ENCODE measurements around the gene ORAI3. TPM values are rescaled to one million over a fixed set of nuclear protein-coding genes. Genes with fewer than 3 reads are reported as not detected.

ORAI3 gene
- polyA plus RNA-seq (2012; ENCODE audit: insufficient read depth, insufficient read length, low read depth), result 3.1 TPM

DNA sequence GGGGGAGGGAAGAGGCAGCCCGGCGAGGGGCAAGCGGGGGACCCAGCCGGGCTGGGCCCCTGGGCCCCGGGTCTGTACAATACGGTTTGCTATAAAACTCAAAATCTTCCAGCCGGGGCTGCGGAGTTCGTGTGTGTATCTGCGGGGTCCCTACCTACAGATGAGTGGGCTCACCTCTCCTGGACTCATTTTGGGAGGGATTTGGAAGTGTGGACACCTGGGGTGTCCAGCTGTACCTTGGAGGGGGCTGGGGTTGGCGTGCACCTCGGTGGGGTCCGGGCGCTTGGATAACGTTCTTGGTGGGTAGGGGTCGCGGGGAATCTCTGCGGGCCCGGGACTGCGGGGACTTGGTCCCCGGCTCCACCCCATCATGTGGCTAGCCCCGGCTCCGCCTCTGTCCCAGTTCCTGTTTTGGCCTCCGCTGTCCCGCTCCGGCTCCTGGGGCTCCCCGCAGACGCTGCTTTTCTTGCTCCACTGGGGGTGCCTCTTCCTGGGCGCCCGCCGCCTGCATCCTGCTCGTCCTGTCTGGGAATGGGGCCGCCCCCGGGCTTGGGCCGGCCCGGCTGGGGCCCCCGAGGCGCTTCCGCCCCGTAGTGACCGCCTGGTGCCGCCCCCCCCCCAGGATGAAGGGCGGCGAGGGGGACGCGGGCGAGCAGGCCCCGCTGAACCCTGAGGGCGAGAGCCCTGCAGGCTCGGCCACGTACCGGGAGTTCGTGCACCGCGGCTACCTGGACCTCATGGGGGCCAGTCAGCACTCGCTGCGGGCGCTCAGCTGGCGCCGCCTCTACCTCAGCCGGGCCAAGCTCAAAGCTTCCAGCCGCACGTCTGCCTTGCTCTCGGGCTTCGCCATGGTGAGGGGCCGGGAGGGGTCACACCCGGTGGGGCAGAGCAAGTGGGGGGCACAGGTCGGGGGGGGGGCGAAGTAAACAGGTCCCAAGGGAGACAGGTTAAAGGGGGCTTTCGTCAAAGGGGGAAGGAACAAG, at the start of gene ORAI3:
Gene ORAI3 (plus strand): TSS at position 402 of the 983 bp plus-strand sequence. CDS start 222 bp downstream, at position 624.
- H3K27me3 ChIP-seq, result no peaks in the 10 kb centered on the region
- H3K4me1 ChIP-seq, result peaks cover 17% of the 10 kb centered on the region
- peak within 1 kb of the TSS; percentile 70 for H3K4me3 ChIP-seq (ENCODE audit: low read depth, low read length)
- TF ChIP-seq, protein P1, sequence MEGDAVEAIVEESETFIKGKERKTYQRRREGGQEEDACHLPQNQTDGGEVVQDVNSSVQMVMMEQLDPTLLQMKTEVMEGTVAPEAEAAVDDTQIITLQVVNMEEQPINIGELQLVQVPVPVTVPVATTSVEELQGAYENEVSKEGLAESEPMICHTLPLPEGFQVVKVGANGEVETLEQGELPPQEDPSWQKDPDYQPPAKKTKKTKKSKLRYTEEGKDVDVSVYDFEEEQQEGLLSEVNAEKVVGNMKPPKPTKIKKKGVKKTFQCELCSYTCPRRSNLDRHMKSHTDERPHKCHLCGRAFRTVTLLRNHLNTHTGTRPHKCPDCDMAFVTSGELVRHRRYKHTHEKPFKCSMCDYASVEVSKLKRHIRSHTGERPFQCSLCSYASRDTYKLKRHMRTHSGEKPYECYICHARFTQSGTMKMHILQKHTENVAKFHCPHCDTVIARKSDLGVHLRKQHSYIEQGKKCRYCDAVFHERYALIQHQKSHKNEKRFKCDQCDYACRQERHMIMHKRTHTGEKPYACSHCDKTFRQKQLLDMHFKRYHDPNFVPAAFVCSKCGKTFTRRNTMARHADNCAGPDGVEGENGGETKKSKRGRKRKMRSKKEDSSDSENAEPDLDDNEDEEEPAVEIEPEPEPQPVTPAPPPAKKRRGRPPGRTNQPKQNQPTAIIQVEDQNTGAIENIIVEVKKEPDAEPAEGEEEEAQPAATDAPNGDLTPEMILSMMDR (IDR thresholded peaks at IDR 0.05; ENCODE audit: low read depth, low read length), result no peak
- peak; percentile 49 for DNase-seq
- H3K9me3 ChIP-seq, result no peaks in the 10 kb centered on the region
- H3K36me3 ChIP-seq, result peaks cover 4% of the 10 kb centered on the region; the same call in 1 of the 2 replicates

DNA sequence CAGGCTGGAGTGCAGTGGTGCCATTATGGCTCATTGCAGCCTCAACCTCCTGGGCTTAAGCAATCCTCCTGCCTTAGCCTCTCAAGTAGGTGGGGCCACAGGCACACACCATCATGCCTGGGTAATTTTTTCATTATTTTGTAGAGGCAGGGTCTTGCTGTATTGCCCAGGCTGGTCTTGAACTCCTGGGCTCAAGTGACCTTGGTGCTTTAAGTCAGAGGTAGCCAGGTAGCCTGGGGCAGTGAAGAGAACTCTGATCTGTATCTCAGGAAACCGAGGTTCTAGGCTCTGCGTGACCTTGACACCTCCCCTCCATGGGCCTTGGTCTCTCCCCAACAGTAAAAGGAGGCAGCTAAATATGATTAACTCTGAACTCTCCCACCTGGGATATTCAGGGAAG, 49.1 kb upstream of the ORAI3 start:
- Histone ChIP-seq H3K4me1 (peaks cover 2% of the 10 kb centered on the region; the same call in 1 of the 2 replicates), H3K27me3 (no peaks in the 10 kb centered on the region), H3K36me3 (no peaks in the 10 kb centered on the region), H3K4me3 (ENCODE audit: low read depth, low read length) (no peak overlapping the region), H3K9me3 (no peaks in the 10 kb centered on the region)
- DNase-seq, result no peak
- TF ChIP-seq, protein P1 (IDR thresholded peaks at IDR 0.05; ENCODE audit: low read depth, low read length), result no peak

GRCh38 chr16:30900588-30900987, 48.3 kb upstream of the ORAI3 start:
- Histone ChIP-seq H3K4me1 (no peaks in the 10 kb centered on the region), H3K4me3 (ENCODE audit: low read depth, low read length) (no peak overlapping the region)
- TF ChIP-seq, protein P1 (IDR thresholded peaks at IDR 0.05; ENCODE audit: low read depth, low read length), result no peak

DNA sequence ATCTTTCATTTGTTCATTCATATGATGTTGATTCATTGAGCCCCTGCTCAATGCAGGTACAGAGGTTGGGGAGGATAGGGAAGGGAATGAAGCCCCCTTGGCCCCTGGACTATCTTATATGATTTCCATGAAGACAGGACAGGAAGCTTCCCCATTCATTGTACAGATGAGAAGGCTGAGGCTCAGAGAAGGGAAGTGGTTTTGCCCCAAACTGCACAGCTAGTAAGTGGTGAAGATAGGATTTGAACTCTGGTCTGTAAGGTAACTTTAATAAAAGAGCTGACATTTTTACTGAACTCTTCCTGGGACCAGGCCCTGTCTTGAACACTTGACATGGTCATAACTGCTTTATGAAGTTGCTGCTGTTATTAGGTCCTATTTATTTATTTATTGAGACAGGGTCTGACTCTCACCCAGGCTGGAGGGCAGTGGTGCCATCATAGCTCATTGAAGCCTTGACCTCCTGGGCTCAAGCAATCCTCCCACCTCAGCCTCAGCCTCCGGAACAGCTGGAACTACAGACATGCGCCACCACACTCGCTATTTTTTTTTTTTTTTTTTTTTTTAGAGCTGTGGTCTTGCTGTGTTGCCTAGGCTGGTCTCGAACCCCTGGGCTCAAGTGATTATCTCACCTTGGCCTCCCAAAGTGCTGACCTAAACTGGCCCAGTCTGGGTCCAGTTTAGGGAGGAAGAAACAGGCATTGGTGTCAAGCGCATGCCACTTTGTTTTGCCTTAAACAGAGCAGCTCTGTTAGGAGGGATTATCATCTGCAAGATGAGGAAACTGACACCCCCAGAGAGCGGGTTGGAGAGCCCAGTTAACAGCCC, 47.5 kb upstream of the ORAI3 start:
- TF ChIP-seq, protein P1 (IDR thresholded peaks at IDR 0.05; ENCODE audit: low read depth, low read length), result no peak
- Histone ChIP-seq H3K9me3 (no peaks in the 10 kb centered on the region), H3K4me1 (no peaks in the 10 kb centered on the region), H3K36me3 (no peaks in the 10 kb centered on the region), H3K27me3 (no peaks in the 10 kb centered on the region), H3K4me3 (ENCODE audit: low read depth, low read length) (peak overlapping the region; percentile 46)
- no peak for DNase-seq

More at GRCh38 chr16:30900588-30900987, 48.3 kb upstream of the ORAI3 start:
- Histone ChIP-seq H3K36me3 (no peaks in the 10 kb centered on the region), H3K27me3 (no peaks in the 10 kb centered on the region), H3K9me3 (no peaks in the 10 kb centered on the region)
- DNase-seq, result no peak

GRCh38 chr16:30902029-30902972, 46.6 kb upstream of the ORAI3 start:
- no peaks in the 10 kb centered on the region for H3K27me3 ChIP-seq
- DNase-seq, result peak; percentile 76
- H3K4me3 ChIP-seq (ENCODE audit: low read depth, low read length), result peak overlapping the region; percentile 51
- TF ChIP-seq, protein P1 (IDR thresholded peaks at IDR 0.05; ENCODE audit: low read depth, low read length), result no peak
- no peaks in the 10 kb centered on the region for H3K9me3 ChIP-seq
- H3K36me3 ChIP-seq, result no peaks in the 10 kb centered on the region
- no peaks in the 10 kb centered on the region for H3K4me1 ChIP-seq

Measured in BE2C (cell line).